Esophagus muscularis mucosa (tissue), 4 donors: ENCODE data around the gene BNC2.

ENCODE experiments used
- EP300 ChIP-seq: sonication (generic); formaldehyde crosslinking; IDR thresholded peaks from one replicate; pipeline ENCODE4 v1.6.1; 2017; ENCODE audit warnings: antibody characterized with exemption
- POLR2A ChIP-seq: fragments of 450-650 bp; IDR thresholded peaks from one replicate; pipeline ENCODE4 v1.6.1; 2017; ENCODE audit warnings: antibody characterized with exemption, moderate library complexity, mild to moderate bottlenecking, low read depth
- POLR2AphosphoS5 ChIP-seq, 2 donors: sonication (generic); formaldehyde crosslinking; IDR thresholded peaks; one replicate each; pipeline ENCODE4 v1.6.1; 2017; ENCODE audit warnings: antibody characterized with exemption in 2 of 2
- TF ChIP-seq, protein P1 (sequence below), 3 experiments: fragments of 200-600 bp in 2 of 3; fragments of 450-650 bp in 1 of 3; sonication (generic) in 2 of 3; IDR thresholded peaks; one replicate each; pipeline ENCODE4 v1.5.1; 2017 to 2019; ENCODE audit warnings: antibody characterized with exemption in 3 of 3, mild to moderate bottlenecking in 2 of 3, moderate library complexity in 1 of 3

GRCh38 chr9:16436545-16436944 is 433.9 kb downstream of the BNC2 start:
- TF ChIP-seq, protein P1, sequence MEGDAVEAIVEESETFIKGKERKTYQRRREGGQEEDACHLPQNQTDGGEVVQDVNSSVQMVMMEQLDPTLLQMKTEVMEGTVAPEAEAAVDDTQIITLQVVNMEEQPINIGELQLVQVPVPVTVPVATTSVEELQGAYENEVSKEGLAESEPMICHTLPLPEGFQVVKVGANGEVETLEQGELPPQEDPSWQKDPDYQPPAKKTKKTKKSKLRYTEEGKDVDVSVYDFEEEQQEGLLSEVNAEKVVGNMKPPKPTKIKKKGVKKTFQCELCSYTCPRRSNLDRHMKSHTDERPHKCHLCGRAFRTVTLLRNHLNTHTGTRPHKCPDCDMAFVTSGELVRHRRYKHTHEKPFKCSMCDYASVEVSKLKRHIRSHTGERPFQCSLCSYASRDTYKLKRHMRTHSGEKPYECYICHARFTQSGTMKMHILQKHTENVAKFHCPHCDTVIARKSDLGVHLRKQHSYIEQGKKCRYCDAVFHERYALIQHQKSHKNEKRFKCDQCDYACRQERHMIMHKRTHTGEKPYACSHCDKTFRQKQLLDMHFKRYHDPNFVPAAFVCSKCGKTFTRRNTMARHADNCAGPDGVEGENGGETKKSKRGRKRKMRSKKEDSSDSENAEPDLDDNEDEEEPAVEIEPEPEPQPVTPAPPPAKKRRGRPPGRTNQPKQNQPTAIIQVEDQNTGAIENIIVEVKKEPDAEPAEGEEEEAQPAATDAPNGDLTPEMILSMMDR (IDR thresholded peaks at IDR 0.05) = no peak
- TF ChIP-seq EP300 (no peak), POLR2A (no peak), POLR2AphosphoS5 (IDR thresholded peaks at IDR 0.05) (no peak)
